CD4-positive, alpha-beta T cell treated with Interleukin-12 subunit alpha and Interleukin-12 subunit beta, for 1 hour (primary cell): Measurements from ENCODE around the gene CCND2.

Source experiments
- DNase-seq: peaks from one replicate; pipeline ENCODE4 v3.0.0-alpha.2; 2020

Gene CCND2

DNA sequence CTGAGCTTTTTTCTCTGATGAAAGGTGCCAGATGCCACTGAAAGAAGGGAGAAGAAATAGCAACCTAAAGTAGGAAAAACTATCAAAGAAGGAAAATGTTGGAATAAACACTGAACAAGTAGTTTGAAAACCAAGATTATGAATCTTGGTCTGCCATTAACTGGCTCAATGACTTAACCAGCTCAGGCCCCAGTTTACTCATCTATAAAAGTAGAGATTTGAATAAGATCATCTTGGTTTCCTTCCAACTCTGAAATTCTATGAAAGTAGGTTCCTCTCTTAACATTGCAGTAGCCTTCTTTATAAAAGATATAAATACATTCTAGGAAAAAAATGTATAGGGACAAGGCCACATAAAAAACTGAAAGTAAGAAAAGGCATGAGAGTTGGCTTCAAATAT is 16.1 kb upstream of the CCND2 start:
- no peak for DNase-seq

DNA sequence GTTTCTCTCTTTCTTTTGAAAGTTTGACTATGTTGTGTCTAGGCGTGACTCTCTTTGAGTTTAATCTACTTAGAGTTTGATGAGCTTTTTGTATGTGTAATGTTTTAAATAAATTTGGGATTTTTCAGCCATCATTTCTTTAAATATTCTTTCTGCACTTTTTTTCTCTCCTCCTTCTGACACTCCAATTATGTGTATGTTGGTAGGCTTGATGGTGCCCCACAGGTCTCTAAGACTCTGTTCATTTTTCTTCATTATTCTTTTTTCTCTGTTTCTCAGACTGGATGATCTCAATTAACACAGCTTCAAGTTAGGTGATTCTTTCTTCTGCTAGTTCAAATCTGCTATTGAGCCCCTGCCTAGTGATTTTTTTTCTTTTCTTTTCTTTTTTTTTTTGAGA is 14.5 kb upstream of the CCND2 start:
- no peak for DNase-seq

DNA sequence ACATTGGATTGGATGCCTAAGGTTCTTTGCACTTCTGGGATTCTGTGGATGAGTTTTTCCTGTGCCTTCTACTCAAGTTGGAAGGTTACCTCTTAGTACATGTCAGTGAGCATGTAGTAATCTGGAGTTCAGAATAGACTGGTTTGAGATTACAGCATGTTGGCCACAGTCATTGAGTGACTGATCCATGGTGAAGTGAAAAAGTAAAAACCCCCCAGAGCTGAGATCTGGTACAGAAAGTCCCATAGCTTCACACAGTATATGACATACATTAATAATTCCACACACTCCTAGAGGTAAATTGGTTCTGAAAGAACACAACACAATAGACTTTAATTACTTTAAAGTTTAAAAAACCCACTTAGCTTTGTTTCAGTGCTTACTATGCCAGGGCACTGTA is 11.9 kb upstream of the CCND2 start:
- DNase-seq, result no peak

DNA sequence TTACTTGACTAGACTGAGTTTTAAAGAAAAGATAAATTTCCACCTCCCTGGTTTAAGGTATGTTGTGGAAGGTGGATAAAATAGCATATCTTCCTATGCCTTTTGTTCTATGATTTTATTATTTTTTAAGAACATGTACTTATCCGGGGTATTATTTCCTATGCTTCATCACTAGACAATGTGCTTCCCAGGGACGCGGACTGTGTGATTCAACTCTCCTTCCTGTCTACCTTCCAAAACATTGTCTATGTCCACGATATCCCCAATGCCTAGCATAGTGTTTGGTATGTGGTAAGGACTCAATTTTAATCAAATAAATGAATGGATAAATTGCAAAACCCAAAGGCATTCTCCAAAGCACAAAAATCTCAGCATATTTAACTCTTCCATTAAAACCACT is 8.3 kb upstream of the CCND2 start:
- DNase-seq, result no peak

DNA sequence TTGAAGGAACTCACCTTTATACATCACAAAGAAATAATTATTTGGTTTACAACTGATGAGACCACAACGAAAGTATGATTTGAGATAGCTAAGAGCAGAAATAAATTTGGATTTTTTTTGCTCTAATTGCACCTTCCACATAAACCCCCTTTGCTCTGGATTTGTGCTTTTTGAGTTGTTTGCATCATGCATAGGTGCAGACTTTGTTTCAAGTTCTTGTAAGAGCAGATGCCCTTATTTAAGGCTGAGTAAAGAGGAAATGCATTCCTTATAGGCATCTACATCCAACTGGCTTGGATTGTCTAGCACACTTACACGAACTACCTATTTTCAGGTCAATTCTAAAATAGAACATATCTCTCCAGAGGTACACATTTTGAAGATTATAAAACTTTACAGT is 6.6 kb upstream of the CCND2 start:
- DNase-seq, result no peak

DNA sequence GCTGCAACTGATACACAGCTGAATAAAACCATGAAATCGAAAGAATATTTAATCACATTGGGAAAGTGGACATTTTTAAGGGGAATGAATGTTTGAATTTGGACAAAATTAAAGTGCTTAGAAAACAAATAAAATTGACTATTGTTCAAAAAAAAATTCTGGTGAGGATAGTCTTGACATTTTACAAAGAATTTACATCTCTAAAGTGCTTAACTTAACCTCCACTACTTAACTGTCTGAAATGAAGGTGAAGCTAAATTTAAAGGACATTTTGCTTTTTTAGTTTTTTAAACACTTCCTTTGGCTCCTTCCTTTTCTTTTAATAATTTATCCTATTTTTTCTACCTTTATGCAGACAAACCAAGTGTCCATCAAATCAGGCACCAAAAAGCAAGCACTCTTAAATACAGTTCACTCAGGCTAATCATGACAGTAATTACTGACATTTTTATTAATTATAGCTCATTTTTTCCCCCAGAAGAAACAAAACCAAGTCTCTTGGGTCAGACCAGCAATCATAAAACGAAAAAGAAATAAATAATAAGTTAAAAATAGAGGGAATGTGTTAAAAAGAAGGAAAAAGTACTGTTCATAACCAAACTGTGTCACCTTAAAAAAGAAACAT is 5.7 kb upstream of the CCND2 start:
- DNase-seq, result no peak

DNA sequence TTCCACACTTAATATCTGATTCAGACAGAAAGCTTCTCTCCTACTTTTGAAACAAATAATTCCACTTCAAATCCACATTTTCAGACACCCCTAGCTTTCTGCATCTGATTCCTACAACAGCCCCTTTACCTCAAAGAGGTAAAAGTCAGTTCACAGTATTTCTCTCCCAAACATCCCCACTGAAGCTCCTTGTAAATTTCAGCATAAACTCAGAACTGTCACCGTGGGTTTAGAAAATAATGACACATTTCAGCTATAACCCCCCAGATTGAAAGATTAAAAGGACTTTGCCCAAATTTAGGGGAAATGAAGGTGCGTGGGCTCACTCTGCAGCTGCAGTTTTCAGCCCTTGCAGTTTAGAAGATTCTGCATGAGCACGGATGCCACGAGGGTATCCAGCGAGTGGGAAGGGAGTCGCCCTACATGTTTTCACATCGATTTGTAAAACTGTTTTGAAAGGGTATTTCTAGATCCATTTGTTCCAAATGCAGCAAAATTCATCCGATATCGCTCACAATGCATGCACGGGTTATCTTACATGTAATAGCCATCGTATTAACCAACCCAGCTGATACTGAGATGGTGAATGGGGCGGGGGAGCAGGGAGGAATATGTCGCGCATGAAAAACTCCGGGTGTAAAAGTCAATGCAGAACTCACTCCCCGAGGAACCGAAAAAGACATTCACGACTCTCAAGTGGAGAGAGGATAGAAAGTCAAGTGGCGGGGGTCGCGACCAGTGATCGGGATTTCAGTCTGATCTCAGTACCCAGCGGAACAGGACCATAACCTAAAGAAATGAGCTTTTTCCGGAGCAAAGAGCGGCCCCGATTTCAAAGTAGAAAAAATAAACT is 5.0 kb upstream of the CCND2 start:
- peak; percentile 46 for DNase-seq

DNA sequence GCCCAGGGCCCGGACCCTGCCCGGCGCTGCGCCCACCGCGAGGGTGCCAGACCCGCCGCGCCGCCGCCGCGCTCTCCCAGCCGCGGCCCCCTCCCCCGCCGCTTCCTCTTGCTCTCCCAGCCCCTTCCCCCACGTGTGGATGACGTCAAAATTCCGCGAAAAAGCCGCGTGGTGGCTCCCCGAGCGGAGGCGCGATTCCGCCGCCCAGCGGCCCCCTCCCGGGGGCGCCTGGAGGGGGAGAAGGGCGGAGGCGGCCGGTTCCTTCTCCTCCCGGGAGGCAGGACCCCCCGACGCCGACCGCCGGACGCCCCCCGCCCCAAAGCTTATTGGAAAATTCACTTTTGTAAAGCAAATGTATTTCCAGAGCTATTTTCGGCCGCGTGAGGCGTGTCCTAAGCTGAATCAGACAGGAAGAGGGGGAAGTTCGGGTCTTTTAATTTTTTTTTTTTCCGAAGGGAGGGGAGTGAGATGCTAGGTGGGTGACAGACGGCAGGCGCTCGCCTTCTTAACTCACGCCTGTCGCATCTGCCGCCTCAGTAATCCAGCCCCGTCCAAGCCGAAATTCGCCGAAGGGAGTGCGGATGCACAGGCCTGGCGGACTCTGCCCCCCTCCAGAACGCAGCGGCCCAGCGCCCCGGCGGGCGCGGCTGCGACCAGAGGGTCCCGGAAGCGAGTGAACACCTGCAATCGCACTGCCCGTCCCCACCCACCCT is 4.1 kb upstream of the CCND2 start:
- DNase-seq, result peak; percentile 92

DNA sequence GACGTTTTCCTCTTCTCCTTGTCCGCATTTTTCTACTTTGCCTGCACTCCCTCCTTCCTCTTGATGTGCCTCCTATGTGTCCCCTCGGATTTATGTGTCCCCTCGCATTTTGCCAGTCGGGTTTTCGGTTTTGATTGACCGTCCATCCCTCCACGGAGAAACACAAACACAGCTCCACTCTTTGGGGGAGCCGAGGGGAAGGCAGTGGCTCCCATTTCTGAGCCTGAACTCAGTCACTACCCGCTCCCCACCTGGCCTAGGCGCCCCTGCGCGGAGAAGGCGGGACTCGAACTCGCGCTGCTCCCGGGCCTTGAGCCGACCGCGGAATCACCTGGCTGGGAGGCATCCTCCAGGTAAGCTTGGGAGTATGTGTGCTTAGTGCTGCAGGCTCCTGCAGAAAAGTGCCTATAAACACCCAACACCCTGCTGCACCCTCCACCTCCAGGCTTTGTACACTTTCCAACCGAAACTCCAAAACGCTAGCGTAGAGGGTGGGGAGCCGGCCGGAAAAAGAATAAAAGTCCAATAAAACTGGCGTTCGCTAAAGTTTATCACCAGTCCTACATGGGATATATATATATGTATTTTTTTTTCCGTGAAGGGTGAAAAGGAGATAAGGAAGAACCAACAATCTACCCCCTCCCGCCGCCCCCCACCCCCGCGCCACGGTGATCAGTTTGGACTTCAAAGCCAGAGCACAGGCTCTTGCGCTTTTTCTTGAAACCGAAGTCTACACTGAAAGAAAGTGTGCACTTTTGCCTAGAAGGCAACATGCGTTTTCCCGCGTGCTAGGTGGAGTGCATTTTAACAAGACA is 3.3 kb upstream of the CCND2 start:
- DNase-seq, result no peak

DNA sequence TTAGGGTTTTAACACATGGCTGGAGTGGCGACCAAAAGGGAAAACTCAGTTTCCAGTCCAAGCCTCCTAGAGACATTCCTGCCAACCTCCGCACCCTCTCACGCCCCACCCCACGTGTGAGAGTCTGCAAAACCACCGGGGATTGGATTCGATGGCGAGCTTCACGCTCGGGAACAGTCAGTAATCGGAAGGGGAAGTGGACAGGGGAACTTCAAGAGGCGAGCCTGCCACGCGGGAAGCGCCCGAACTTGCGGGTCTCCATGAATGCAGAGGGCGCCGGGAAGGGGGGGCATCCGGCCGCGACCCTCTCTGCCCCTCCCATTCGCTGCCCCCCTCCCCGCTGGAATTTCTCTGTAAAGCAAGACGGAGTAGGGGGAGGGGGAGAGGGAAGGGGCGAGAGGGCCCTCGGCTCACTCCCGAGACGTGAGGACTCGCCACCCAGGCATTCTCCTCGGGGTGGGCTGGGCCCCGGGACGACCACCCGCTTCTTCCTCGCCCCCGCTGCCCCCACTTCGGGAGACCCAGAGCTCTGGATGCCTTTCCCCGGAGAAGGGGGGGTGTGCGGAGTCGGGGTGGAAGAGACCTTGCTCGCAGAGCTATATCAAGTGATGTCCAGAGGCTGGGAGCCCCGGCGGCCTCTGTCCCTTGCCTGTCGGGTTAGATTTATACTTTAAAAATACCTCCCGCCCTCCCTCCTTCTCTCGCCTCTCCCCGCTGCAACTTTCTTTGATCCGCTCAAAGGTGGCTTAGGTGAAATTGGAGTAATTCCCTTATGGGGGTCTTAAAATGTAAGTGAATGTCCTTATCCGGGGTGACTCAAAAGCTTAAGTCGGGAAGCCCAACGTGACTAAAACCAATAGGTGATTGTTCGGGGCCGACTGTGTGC is 2.5 kb upstream of the CCND2 start:
- DNase-seq, result peak; percentile 48

DNA sequence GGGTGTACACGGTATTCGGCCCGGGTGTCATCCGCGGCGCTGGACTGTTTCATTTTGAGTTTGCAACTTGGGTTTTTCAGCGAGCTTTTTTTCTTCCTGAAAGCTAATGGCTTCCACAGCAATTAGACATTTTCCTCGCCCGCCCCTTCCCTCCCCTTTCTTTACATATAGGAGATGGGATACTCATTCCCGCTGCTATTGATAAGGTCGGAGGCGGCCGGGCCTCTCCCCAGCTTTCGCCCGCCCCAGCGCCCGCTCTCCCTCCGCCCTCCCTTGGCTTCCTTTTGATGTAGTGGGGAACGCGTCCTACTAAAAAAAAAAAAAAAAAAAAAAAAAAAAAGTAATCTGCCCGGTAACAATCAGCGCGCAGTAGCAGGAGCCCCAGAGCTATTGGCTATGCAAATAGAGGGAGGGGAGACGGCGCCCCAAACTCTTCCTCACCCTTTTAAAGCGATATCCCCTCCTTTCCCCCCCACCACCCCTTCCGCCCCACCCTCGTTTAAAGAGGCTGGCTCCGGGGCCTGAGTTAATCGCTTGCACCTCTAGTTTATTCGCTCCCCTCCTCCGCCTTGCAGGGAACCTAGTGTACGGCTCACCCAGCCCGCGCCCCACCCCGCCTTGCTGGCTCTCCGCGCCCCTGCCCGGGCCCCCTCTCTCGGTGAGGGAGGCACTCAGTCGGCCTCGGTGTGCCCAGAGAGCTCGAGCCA is 1.7 kb upstream of the CCND2 start:
- DNase-seq, result peak; percentile 93

DNA sequence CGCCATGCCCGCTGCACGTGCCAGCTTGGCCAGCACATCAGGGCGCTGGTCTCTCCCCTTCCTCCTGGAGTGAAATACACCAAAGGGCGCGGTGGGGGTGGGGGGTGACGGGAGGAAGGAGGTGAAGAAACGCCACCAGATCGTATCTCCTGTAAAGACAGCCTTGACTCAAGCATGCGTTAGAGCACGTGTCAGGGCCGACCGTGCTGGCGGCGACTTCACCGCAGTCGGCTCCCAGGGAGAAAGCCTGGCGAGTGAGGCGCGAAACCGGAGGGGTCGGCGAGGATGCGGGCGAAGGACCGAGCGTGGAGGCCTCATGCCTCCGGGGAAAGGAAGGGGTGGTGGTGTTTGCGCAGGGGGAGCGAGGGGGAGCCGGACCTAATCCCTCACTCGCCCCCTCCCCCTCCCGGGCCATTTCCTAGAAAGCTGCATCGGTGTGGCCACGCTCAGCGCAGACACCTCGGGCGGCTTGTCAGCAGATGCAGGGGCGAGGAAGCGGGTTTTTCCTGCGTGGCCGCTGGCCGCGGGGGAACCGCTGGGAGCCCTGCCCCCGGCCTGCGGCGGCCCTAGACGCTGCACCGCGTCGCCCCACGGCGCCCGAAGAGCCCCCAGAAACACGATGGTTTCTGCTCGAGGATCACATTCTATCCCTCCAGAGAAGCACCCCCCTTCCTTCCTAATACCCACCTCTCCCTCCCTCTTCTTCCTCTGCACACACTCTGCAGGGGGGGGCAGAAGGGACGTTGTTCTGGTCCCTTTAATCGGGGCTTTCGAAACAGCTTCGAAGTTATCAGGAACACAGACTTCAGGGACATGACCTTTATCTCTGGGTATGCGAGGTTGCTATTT is 914 bp upstream of the CCND2 start:
- DNase-seq, result peak; percentile 77

DNA sequence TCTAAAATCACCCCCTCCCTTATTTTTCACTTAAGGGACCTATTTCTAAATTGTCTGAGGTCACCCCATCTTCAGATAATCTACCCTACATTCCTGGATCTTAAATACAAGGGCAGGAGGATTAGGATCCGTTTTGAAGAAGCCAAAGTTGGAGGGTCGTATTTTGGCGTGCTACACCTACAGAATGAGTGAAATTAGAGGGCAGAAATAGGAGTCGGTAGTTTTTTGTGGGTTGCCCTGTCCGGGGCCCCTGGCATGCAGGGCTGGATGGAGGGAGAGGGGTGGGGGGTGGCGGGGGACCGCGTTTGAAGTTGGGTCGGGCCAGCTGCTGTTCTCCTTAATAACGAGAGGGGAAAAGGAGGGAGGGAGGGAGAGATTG is 300 bp upstream of the CCND2 start:
- no peak for DNase-seq

DNA sequence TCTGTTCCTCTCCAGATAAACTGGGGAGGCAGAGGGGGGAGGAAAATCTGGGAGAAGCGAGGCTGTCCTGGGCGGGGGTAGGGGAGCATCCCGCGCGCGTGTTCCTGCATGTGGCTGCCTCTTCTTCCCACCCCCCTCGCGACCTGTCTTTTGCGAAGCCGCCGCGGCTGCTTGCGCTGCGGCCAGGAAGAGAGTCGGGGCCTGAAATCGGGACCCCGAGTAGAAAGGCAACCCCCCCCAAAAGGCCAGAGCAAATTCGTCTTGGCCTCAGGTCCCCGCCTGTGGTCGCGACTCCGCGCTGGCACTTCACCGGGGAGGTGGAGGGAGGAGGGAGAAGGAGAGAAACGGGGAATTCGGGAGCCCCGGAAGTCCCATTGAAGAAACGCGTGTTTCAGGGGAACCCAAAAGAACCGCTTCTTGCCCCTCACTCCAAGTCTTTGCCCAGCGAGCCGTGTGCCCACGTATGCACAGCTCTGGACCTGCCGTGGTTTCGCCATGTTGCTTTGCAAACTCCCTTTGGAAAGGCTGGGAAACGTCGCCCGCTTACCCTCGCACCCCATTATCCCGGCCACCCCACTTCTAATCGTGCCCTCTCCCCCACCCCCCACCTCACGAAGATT is 944 bp downstream of the CCND2 start:
- DNase-seq, result no peak

DNA sequence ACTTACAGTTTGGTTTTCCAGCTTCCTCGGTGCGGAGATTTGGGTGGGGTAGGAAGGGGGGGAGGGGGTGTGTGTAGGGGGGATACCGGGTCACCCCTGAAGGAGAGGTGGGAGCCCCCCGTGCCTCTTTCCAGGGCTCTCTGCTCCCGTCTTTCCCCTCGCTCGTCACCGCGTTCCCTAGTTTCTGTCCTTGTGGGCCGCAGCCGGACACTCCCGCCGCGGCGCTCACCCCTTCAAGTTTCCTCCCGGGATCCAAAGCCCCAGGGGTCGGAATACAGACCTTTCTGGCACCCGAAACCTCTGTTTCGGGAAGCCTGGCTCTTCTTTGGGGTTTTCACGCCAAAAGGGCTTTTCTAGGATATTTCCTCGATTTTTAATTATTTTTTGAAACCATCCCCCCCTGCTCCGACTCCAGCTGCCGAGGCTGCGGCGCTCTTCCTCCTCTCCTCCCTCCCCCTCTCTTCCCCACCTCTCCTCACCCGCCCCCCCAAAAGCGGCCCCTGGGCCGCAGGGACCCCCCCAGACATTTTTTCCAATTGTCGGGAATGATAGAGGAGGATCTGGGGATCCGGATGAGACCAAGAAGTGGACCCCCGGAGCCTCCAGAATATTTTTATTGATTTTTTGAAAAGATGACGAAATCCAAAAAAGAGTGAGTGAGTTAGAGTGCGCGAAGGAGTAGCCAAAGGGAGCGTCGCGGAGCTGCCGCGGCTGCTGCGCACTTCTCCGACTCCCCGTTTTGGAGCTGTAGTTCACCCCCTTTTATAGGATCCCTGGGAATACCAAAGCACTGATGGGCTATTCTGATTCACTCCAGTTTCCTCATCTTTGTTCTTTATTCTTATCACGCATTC is 1.7 kb downstream of the CCND2 start:
- no peak for DNase-seq

DNA sequence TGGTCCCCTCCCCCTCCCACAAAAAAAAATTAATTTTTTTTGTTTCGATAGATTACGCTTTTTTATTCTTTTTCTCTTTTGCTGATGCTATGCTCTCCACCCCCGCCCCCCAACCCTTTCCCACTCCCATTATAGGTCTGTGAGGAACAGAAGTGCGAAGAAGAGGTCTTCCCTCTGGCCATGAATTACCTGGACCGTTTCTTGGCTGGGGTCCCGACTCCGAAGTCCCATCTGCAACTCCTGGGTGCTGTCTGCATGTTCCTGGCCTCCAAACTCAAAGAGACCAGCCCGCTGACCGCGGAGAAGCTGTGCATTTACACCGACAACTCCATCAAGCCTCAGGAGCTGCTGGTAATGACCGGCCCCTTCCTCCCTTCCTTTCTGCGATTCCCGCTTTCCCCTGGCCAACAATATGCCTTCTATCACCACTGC is 2.3 kb downstream of the CCND2 start:
- no peak for DNase-seq

DNA sequence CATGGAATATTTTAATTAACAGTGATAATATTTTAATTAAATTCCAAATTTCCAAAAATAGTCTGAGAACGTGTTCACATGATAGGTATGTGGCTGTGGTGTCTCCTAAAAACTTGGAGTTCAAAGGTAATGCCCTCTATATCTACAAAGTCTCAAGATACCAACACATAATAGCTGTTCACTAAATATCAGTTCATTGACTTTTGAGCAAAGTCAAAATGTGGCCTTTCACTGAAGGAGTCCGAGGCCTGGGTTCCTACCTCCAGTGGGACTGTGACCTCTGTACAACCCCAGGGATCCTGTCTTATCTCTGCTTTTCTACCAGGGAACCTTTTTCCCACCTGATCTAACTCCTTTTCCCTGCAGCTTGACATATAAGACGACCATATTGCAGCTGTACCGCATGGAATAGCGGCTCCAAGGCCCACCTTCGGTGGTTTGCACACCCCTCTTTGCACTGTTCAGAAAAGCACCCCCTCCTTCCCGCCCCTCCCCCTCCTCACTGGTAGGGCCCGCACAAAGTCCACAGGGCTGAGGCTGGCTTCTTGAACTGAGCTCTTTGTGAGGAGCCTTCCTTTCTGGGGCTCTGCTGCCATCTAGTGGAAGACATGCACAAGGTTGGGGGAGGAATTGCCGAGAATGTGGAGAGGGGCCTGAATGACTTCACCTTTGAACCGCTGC is 3.1 kb downstream of the CCND2 start:
- peak; percentile 93 for DNase-seq

DNA sequence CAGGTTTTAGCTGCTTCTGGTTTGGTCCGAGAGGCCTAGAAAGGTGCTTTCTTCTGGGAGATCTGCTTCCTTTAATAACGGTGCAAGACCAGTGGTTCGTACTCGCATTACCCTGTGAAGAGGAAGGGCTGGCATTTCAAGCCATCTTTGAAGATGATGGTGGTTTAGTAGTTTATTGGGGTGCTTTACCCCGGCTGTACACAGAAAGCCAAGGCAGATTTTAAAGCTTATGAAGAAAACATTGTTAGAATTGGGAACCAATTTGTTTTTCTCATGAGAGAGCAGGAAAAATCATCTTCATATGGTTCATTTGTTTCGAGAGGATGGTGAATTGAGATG is 3.6 kb downstream of the CCND2 start:
- DNase-seq, result no peak

DNA sequence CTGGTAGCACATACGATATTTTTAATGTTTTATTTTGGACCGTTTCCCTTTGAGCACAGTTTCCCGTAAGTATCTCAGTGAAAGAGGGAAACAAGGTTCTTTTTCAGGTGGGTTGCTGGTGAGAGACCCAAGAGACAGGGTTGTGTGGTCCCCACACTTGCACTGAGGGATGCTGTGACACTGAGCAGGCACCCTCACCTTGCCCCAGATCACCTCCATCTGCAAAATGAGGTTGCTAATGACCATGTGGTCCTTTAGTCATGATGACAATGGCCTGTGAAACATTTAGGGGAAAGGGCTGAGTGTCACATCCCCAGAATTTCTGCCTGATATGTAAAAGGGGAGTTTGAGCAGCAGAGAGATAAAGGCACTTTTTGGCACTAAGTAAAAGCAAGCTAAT is 4.3 kb downstream of the CCND2 start:
- DNase-seq, result no peak
